NCI-H82 (cell line): ENCODE results near the gene MFSD11.
A peak's percentile ranks its signal among the peaks of the same experiment; 100 is the strongest.
"Not testable (repeated sequence)": the region's sequence is repeated elsewhere in the genome, so short reads cannot be mapped to it uniquely, and the experiment has no call there.

ENCODE experiments used
- DNase-seq: peaks from one replicate; lab custom pipeline; 2025; lab: John Stamatoyannopoulos, UW

Gene MFSD11

GRCh38 chr17:76709077-76709950, 28.6 kb upstream of the MFSD11 start:
- peak; percentile 97 for DNase-seq

- DNase-seq: peak; percentile 58
Observed at GRCh38 chr17:76709951-76710862, 27.7 kb upstream of the MFSD11 start.

- peak; percentile 98 for DNase-seq
Observed at GRCh38 chr17:76710863-76711611, 26.9 kb upstream of the MFSD11 start, which contains the start of gene MXRA7. MXRA7 (minus strand) TSS chr17:76710965; CDS start chr17:76710946, 19 bp downstream.

- not testable (repeated sequence) for DNase-seq
Observed at GRCh38 chr17:76712321-76712720, 25.6 kb upstream of the MFSD11 start.

- DNase-seq: no peak
Observed at GRCh38 chr17:76713765-76714164, 24.2 kb upstream of the MFSD11 start.

- no peak for DNase-seq
Observed at GRCh38 chr17:76714336-76714735, 23.6 kb upstream of the MFSD11 start.

GRCh38 chr17:76714822-76715495, 23.0 kb upstream of the MFSD11 start:
- DNase-seq: peak; percentile 54

GRCh38 chr17:76715496-76715830, 22.5 kb upstream of the MFSD11 start:
- DNase-seq: no peak

GRCh38 chr17:76716146-76716838, 21.6 kb upstream of the MFSD11 start:
- DNase-seq: peak; percentile 87

- DNase-seq: no peak
Observed at GRCh38 chr17:76716839-76717215, 21.1 kb upstream of the MFSD11 start.

- no peak for DNase-seq
Observed at GRCh38 chr17:76718516-76718915, 19.4 kb upstream of the MFSD11 start.

GRCh38 chr17:76720211-76720610, 17.7 kb upstream of the MFSD11 start:
- DNase-seq: no peak

GRCh38 chr17:76720941-76721340, 17.0 kb upstream of the MFSD11 start:
- DNase-seq: no peak

- no peak for DNase-seq
Observed at GRCh38 chr17:76721463-76721862, 16.5 kb upstream of the MFSD11 start.

- DNase-seq: no peak
Observed at GRCh38 chr17:76722279-76722678, 15.6 kb upstream of the MFSD11 start.

GRCh38 chr17:76722977-76723376, 14.9 kb upstream of the MFSD11 start:
- not testable (repeated sequence) for DNase-seq

GRCh38 chr17:76723812-76724211, 14.1 kb upstream of the MFSD11 start:
- DNase-seq: no peak

GRCh38 chr17:76725580-76726230, 12.2 kb upstream of the MFSD11 start:
- peak; percentile 79 for DNase-seq

GRCh38 chr17:76726231-76726775, 11.6 kb upstream of the MFSD11 start, which contains the start of gene JMJD6:
JMJD6 (minus strand) TSS chr17:76726606; CDS start chr17:76726475, 131 bp downstream.
- peak; percentile 97 for DNase-seq
